Esophagus muscularis mucosa (tissue), 3 donors: ENCODE data around the gene CYTL1.

Experiments used
- CTCF ChIP-seq, 3 experiments: fragments of 200-600 bp in 2 of 3; fragments of 450-650 bp in 1 of 3; sonication (generic) in 2 of 3; IDR thresholded peaks; one replicate each; pipeline ENCODE4 v1.5.1; 2017 to 2019; ENCODE audit warnings: antibody characterized with exemption in 3 of 3, mild to moderate bottlenecking in 2 of 3, moderate library complexity in 1 of 3
- POLR2A ChIP-seq: fragments of 450-650 bp; IDR thresholded peaks from one replicate; pipeline ENCODE4 v1.6.1; 2017; ENCODE audit warnings: antibody characterized with exemption, moderate library complexity, mild to moderate bottlenecking, low read depth

GRCh38 chr4:5055411-5055810 is 36.2 kb upstream of the CYTL1 start:
- TF ChIP-seq CTCF (IDR thresholded peaks at IDR 0.05) (no peak), POLR2A (no peak)
